ENCODE measurements around the gene CACNA1F.

CACNA1F gene

DNA sequence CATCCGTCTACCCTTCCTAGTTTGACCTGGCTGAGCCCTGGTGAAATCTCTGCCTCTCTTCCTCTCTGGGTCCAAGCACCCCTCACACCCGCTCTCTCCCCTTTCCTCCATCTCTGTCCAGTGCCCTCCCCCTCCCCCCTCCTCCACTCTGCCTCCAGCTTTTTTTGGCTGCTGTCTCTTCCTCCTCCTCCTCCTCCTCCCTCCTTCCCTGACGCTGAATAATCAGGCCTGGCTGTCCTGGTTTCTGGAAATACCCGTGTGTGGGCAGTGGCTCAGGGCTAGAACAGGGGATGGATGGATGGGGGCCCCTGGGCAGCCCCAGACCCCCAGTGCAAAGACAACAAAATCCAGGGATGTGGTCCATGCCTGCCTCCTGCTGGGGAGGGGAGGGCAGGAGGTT, 28.4 kb downstream of the CACNA1F start:
- in situ Hi-C loops (cut with MboI; ENCODE audit: low pct_unique_long_range_greater_than_20kb, low sequenced_read_pairs) = no loop called here
- no peak for DNase-seq

GRCh38 chrX:49204017-49204416, 29.1 kb downstream of the CACNA1F start:
- no peak for DNase-seq
- in situ Hi-C loops (cut with MboI; ENCODE audit: low pct_unique_long_range_greater_than_20kb, low sequenced_read_pairs) = no loop called here

DNA sequence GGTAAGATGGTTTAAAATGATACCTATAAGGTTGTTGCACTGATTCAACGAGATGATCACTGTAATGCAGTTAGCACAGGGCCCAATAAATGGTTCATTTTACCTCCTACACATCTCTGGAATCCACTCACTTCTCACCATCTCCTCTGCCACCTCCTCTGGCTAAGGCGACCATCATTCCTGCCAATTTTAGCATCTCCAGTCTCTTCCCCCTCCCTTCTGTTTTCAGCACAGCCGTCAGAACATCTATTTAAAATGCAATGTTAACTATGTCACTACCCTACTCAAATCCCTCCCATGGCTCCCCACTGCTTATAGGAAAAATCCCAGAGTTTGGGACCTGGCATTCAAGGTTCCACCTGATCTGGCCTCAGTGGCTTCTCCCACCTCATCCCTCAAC, 29.6 kb downstream of the CACNA1F start:
- DNase-seq = no peak
- in situ Hi-C loops (cut with MboI; ENCODE audit: low pct_unique_long_range_greater_than_20kb, low sequenced_read_pairs) = no loop called here

DNA sequence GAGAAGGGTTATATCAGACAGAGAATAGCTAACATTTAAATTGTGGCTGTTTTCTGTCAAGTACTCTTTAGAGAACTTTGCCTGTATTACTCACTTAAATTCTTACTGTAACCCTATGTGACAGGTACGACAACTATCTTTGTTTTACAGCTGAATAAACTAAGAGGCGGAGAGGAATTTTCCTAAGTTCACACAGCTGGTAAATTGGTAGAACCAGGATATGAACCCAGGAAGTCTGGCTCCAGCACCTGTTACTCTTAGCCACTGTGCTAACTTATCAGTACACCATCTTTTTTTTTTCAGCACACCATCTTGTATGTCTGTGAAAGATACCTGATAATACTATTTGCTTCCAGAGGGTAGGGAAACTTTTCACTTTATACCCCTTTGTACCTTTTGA, 31.1 kb downstream of the CACNA1F start:
- in situ Hi-C loops (cut with MboI; ENCODE audit: low pct_unique_long_range_greater_than_20kb, low sequenced_read_pairs) = no loop called here
- no peak for DNase-seq

- peak; percentile 93 for DNase-seq
- in situ Hi-C loops (cut with MboI; ENCODE audit: low pct_unique_long_range_greater_than_20kb, low sequenced_read_pairs) = no loop called here
Observed at GRCh38 chrX:49199906-49200771, 33.0 kb downstream of the CACNA1F start, which contains the start of gene SYP. SYP (minus strand) TSS chrX:49200193; CDS start chrX:49200186, 7 bp downstream.

GRCh38 chrX:49199315-49199595, 33.9 kb downstream of the CACNA1F start:
- in situ Hi-C loops (cut with MboI; ENCODE audit: low pct_unique_long_range_greater_than_20kb, low sequenced_read_pairs) = no loop called here
- DNase-seq = no peak

GRCh38 chrX:49198540-49199314, 34.4 kb downstream of the CACNA1F start:
- in situ Hi-C loops (cut with MboI; ENCODE audit: low pct_unique_long_range_greater_than_20kb, low sequenced_read_pairs) = no loop called here
- no peak for DNase-seq

DNA sequence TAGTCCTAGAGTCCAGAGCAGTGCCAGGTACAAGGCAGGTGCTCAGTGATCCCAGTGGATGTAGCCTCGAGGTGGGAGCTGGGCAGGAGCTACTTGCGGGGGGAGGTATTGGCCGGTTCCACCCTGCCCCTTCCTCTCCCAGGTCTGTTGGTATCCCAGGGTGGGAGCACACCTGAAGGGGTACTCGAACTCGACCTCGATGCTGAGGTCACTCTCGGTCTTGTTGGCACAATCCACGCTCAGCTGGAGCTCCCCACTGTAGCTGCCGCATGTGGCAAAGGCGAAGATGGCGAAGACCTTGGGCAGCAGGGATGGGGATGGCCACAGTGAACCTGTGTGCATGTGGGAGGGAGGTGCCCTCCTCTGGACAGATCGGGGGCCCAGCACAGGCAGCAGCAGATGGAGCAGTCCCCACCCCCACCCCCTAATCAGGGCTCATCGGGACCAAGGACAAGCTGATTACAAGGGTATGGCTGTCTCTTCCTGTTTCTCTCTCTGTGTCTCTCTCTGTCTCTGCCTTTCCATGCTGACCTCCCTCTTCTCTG, 35.5 kb downstream of the CACNA1F start:
- in situ Hi-C loops (cut with MboI; ENCODE audit: low pct_unique_long_range_greater_than_20kb, low sequenced_read_pairs) = no loop called here
- no peak for DNase-seq

GRCh38 chrX:49193542-49193964, 39.6 kb downstream of the CACNA1F start:
- DNase-seq = no peak
- in situ Hi-C loops (cut with MboI; ENCODE audit: low pct_unique_long_range_greater_than_20kb, low sequenced_read_pairs) = no loop called here

DNA sequence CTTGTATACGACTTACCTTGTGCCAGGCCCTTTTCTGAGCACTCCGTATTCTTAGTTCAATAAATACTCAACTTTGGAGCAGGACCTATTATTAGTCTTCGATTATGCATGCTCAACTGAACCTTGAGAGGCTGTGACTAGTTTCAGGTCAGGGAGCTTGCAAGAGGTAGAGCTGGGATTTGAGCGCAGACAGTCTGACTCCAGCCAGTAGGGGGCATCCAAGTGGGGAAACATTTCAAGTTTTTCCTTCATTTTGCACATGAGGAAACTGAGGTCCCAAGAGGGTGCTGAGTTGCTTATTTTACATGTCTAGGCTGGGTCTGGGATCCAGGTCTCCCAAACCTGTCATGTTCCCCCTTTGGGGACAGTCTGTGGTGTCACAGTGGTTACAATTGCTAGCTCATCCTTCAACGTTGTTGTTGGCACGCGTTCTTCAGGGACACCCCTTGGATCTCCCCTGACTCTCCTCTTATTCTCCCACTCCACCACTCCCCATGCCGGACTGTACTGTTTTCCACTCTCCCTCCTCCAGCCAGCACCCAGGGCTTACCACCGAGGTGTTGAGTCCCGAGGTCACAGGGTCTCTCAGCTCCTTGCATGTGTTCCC, 40.3 kb downstream of the CACNA1F start:
- in situ Hi-C loops (cut with MboI; ENCODE audit: low pct_unique_long_range_greater_than_20kb, low sequenced_read_pairs) = no loop called here
- peak; percentile 73 for DNase-seq

DNA sequence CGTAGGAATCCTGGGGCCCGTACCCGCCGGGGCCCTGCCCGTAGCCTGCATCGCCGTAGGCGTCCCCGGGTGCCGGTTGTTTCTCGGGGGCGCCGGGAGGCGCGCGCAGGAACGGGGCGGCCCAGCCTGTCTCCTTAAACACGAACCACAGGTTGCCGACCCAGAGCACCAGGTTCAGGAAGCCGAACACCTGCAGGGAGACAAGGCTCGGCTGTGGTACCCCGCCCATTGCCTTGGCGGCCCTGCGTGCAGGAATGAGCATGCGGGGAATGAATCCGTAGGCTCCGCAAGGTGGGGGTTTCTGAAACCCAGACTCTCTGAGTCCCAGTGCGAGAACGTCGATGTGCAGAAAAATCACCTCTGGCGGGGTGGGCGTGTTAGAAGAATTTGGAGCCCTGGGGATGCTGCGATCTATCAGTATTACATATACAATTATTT, 41.5 kb downstream of the CACNA1F start:
- in situ Hi-C loops (cut with MboI; ENCODE audit: low pct_unique_long_range_greater_than_20kb, low sequenced_read_pairs) = no loop called here
- no peak for DNase-seq

DNA sequence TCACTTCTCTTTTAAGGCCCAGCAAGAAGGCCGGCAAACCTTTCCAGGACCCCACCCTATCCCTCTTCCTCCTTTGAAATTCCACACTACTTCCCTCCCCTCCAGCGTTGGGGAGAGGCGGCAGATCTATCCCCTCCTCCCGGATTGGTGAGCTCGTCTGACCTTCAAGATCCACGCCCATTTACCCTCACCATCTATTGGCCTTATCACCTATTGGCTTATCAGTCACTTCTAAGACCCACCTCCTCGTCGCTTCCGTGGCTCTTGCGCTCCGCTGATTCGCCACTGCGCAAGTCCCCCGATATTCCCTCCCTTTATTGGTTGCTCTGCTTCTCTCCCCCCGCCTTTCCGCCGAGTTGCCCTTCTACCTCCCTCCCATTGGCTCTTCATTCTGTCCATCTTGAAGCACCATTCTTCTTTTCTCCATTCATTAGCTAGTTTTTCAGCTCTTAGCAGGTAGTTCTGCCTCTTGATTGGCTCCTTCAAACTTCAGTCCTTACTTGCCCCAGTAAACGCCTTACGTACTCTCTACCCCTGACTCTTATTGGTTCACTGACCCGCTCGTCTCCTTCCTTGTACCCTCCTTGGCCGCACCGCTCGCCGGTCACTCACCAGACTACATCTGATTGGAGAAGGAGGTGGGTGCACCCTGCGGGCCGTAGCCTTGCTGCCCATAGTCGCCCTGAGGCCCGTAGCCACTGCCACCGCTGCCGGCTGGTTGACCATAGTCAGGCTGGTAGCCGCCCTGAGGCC, 42.1 kb downstream of the CACNA1F start:
- DNase-seq = peak; percentile 100
- in situ Hi-C loops (cut with MboI; ENCODE audit: low pct_unique_long_range_greater_than_20kb, low sequenced_read_pairs) = no loop called here

GRCh38 chrX:49189606-49190005, 43.5 kb downstream of the CACNA1F start:
- no peak for DNase-seq
- in situ Hi-C loops (cut with MboI; ENCODE audit: low pct_unique_long_range_greater_than_20kb, low sequenced_read_pairs) = no loop called here

GRCh38 chrX:49188468-49189076, 44.6 kb downstream of the CACNA1F start:
- no peak for DNase-seq
- in situ Hi-C loops (cut with MboI; ENCODE audit: low pct_unique_long_range_greater_than_20kb, low sequenced_read_pairs) = no loop called here

DNA sequence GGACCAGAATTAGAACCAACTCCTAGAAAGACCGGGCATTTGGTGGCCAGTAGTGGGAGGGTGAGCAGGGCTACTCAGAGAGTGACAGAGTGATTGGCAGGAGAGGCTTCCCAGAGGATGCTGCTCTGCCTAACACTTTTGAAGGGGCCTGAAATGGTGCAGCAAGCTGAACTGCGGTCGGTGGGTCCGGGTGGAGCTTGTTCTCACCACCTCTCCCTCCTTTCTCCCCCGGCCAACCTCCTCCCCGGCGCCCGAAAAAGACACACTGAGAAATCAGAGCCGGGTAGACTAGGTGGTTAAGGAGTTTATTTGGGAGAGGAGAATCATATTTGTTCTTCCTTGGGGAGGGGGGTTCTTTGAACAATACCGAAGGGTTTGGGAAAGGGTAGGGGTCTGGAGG, 45.6 kb downstream of the CACNA1F start:
- in situ Hi-C loops (cut with MboI; ENCODE audit: low pct_unique_long_range_greater_than_20kb, low sequenced_read_pairs) = no loop called here
- DNase-seq = no peak

GRCh38 chrX:49187028-49187394, 46.1 kb downstream of the CACNA1F start:
- in situ Hi-C loops (cut with MboI; ENCODE audit: low pct_unique_long_range_greater_than_20kb, low sequenced_read_pairs) = no loop called here

GRCh38 chrX:49186125-49187027, 46.8 kb downstream of the CACNA1F start, which contains the start of gene PRICKLE3:
PRICKLE3 (minus strand) TSS chrX:49186373; CDS start chrX:49186297, 76 bp downstream.
- peak; percentile 81 for DNase-seq
- in situ Hi-C loops (cut with MboI; ENCODE audit: low pct_unique_long_range_greater_than_20kb, low sequenced_read_pairs) = no loop called here

More at GRCh38 chrX:49187028-49187394, 46.1 kb downstream of the CACNA1F start:
- no peak for DNase-seq

Data from KBM-7 (cell line).